NCI-H1436 treated with DMSO at 0.1 percent for 48 hours (cell line): Measurements from ENCODE around the gene LRRC71.

Source experiments
- DNase-seq: peaks from one replicate; lab custom pipeline; 2025; lab: John Stamatoyannopoulos, UW

The LRRC71 gene

DNA sequence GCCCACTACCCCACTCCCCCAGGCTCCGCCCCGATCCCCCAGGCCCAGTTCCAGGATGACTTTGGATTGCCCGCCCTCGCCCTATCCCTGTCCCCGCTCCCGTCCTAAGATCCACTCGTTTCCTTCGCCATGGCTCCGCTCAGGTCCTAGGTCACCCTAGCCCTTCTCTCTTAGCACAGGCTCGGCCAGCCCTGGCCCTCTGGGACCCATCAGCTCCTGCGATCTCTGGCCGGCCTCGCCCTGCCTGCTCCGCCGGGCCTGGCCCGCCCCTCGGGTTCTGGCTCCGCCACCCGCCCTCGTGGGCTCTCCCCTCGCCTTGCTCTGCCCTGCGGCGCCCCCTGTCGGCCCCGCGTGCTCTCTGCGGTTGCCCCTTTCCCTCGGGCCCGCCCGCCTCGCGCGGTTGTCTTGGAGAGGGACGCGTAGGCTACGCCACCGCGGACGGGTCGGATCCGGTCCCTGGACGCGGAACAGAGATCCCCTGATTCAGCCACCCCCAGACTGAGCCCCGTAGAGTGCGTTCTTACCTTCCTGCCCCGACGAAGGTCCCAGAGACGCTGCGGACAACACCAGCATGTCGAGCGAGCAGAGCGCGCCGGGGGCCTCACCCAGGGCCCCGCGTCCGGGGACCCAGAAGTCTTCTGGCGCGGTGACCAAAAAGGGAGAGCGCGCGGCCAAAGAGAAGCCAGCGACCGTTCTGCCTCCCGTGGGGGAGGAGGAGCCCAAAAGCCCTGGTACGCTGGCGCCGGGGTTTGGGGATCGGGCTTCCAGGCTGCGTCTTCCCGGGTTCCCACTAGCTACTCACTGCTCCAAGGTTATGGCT is at the start of gene LRRC71:
Gene LRRC71, plus strand, starts transcription at position 400 of the 820 bp plus-strand sequence. Its CDS starts 172 bp downstream, at position 572.
- no peak for DNase-seq

DNA sequence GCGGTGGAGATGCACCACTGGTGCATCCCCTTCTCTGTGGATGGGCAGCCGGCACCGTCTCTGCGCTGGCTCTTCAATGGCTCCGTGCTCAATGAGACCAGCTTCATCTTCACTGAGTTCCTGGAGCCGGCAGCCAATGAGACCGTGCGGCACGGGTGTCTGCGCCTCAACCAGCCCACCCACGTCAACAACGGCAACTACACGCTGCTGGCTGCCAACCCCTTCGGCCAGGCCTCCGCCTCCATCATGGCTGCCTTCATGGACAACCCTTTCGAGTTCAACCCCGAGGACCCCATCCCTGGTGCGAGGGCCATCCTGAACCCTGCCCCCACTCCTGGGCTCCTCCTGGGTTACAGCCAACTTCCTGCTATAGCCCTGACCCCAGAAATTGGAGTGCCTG is 46.8 kb upstream of the LRRC71 start:
- DNase-seq: no peak

DNA sequence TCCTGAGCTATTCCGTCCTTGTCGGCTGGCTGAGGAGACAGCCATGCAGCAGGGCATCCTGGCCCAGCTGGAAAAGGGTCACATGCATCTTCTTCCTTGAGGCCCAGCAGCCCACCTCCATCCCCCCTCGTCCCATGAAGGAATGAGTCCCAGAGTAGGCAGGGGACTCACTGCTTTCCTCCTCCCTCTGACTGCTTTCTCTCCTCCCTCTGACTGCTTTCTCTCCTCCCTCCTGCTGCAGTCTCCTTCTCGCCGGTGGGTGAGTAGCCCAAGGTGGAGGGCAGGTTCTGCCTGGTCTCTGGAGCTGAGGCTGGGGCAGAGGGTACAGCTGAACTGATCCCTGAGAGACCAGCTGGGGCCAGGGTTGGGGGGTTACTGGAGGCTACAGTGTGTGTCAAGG is 46.3 kb upstream of the LRRC71 start:
- DNase-seq: no peak

DNA sequence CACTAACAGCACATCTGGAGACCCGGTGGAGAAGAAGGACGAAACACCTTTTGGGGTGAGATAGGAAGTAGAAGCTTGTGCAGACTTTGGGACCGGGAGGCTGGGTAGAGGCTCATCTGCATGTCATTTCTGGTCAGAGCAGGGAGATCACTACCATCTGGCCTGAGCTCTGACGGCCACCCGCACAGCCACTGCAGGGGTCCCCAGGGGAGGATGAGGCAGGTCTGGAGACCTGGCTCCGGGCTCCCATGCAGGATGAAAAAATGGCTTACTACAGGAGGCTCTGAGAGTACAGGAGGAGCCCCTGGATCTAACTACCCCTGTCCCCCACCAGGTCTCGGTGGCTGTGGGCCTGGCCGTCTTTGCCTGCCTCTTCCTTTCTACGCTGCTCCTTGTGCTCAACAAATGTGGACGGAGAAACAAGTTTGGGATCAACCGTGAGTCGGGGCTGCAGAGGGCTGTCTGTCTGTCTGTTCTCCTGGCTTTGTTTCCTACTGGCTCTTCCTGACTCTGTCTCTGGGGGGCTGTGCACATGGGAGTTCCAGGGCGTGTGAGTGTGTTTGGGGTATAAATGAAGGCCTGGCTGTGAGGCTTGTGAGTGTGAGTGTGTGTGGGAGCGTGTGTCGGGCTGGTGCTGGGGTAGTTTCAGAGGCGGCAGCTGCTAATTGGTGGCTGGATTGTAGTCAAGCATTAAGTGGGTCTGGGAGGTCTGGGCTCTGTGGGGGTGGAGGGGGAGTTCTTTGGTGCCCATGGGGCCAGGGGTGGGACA is 45.7 kb upstream of the LRRC71 start:
- no peak for DNase-seq

DNA sequence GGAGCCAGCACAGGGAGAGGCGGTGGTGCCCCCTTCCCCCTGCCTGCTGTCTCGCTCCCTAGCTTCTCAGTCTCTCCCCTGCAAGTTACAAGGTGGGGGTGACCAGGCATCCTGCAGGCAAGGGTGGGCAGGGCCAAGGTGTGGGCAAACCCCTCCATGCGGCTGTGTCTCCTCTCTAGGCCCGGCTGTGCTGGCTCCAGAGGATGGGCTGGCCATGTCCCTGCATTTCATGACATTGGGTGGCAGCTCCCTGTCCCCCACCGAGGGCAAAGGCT is 45.2 kb upstream of the LRRC71 start:
- no peak for DNase-seq

DNA sequence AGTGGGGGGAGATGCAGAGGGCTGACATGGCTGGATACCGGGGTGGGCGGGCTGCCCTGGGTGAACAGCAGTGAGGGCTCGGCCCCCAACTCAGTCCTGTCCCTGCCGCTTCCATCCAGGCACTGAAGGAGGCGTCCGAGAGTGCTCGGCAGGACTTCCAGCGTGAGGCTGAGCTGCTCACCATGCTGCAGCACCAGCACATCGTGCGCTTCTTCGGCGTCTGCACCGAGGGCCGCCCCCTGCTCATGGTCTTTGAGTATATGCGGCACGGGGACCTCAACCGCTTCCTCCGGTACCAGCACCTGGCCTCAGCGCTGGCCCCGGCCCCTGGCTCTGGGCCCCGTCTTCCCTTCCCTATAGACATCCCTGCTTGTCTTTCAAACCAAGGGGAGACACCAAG is 44.2 kb upstream of the LRRC71 start:
- DNase-seq: no peak

DNA sequence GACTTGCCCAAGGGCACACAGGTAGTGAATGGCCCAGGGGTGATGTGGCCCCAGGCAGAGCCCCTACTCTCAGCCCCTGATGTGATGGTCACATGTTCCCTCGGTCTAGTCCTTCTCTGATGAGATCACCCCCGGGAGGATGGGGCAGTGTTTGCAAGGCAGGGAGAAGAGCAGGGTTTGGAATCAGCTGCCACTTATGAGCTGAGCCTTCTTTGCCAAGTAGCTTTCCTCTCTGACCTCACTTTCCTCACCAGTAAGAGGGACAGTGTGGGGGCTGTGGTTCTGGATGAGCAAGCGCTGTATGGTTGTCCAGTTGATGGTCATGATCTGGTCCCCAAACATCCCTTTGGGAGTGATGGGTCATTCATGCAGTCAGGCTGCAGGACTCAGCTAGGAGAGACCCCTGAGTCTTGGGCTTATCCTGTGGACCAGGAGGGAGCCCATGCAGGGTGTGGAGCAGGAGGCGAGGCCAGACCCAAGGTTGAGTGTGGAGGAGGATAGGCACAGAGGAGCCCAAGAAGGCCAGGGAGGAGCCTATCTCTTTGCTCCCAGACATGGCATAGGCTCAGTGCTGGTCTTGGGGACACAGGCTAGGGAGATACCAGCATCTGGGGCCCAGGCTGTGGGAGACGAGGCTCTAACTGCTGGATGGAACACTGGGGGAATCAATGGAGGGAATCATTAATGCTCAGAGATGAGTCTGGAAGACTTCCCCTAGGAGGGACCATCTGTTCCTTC is 42.8 kb upstream of the LRRC71 start:
- no peak for DNase-seq

DNA sequence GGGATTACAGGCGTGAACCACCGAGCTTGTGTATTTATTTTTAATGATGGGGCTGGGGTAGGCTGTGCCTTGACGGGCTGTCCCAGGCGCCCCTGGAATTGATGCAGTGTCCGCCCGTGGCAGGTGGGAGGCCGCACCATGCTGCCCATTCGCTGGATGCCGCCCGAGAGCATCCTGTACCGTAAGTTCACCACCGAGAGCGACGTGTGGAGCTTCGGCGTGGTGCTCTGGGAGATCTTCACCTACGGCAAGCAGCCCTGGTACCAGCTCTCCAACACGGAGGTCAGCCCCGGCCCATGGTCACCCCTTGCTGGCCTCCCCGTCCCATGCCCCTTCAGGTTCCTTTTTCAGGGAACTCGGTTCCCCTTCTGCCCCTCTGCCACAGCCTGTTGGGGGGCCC is 40.6 kb upstream of the LRRC71 start:
- DNase-seq: no peak

DNA sequence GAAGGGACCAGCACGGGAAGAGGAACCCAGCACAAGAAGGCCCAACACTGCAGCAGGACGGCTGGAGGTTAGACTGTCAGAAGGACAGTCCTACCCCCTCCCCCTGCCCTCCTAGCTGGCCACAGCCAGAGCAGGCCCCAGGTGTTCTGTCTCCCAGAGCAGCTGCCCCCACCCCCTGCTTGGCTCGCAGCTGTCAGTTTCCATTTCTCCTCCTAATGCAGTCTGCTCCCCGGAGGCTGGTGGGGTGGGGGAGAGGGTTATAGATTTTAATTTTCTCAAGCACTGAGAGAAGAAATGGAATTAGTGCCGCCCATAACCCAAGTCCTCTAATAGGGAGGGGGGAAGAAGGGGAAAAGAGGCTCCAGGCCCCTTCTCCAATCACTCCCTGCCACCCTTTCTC is 40.0 kb upstream of the LRRC71 start:
- no peak for DNase-seq

DNA sequence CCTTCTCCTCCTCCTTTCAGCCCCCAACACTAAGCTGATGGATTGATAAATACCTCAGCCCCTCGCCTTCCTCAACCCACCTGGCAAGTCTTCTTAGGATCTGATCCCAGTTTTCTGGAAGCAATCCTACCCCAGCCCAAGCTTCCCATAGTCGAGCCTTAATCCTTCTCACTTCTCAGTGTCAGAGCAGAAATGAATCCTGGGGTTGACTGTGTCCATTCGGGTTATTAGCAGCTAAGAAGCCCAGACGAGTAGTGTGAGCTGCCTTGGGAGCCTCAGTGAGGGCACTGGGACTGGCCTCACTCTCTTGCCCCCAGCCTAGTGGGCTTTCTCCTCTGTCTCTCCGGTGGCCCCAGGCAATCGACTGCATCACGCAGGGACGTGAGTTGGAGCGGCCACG is 39.3 kb upstream of the LRRC71 start:
- no peak for DNase-seq

DNA sequence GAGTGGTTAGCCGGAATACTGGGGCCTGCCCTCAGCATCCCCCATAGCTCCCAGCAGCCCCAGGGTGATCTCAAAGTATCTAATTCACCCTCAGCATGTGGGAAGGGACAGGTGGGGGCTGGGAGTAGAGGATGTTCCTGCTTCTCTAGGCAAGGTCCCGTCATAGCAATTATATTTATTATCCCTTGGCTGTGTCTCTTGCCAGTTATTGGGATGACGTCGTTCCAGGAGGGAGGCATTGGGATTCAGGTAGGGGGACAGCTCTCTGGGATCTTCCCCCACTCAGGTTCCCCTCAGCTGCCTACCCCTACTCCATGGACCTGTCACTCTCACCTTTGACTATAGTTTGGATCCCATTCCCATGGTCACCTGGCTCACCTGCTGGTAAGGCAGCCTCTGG is 38.8 kb upstream of the LRRC71 start:
- no peak for DNase-seq

DNA sequence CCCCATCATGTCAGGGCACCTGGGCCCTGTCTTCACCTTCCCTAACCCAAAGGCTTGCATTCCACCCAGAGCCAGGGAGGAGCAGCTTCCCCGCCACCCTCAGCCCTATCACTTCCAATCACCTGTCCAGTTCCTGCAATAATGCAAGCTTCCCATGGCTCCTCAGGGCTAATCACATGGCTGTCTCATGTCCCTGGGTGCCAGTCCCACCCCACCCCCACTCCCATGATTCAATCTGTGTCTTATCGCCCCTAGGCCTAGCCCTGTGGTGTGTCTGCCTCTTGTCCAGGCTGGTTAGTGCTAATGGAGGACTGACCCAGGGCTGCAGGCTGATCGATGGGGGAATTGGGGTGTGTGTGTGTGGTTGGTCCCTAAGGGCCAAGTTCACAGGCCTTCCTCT is 37.9 kb upstream of the LRRC71 start:
- no peak for DNase-seq

DNA sequence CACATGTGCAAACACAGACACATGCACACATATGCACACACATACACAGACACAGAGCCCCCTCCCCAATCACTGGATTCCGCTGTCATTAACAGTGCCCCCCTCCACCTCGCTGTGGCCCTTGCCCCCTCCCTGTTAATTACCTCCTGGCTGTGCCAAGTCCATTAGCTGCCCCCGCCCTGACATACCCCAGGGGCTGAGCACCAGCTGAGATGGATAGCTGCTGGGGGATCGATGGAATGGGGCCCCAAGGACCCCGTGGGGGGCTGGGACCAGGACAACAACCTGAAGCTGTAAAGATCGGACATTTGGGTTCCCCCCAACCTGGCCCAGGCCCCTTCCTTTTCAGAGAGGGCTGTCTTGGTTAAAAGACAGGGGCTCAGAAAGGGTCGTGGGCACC is 36.5 kb upstream of the LRRC71 start:
- DNase-seq: no peak

DNA sequence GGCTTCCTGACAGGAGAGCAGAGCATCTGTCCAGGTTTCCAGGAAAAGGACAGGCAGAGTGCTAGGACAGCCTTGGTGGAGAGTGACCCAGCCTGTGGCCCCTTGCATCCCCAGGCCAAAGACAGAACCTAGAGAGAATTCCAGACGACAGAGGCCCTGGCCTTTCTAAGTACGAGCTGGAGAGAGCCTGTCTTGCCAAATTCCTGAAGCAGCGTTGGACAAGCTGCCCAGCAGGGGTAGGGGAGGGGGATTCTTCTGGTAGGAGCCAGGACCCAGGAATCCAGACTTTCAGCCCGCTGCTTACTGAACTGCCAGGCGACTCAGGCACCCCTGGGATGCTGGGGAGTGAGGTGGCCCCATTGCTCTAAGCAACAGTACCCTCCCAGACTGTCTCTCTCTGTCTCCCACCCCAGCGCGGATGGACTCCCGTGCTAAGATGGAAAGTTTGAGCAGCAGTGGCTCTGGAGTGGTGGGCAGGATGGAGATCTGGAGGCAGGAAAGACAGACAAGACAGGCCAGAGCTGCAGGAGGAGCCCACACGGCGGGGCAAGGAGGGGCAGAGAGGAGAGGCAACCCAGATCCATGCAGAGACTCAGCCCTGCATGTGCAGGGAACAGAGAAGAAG is 35.8 kb upstream of the LRRC71 start:
- DNase-seq: no peak

DNA sequence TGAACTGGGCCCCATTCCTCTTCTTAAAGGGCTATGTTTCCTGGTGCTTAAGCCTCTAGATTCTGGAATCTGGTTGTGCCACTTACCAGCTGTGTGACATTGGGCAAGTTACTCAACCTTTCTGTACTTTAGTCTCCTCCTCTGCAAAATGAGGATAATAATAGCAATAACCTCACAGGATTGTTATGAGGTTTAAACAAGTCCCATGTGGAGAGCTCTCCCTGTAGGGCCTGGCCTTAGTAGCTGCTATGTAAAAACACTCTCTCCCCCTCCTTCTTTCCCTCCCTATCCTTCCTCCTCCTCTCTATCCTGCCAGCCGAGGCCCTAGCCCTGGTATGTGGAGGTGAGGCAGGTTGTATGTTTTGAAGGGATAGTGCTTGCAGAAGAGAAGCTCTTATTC is 35.1 kb upstream of the LRRC71 start:
- DNase-seq: no peak

DNA sequence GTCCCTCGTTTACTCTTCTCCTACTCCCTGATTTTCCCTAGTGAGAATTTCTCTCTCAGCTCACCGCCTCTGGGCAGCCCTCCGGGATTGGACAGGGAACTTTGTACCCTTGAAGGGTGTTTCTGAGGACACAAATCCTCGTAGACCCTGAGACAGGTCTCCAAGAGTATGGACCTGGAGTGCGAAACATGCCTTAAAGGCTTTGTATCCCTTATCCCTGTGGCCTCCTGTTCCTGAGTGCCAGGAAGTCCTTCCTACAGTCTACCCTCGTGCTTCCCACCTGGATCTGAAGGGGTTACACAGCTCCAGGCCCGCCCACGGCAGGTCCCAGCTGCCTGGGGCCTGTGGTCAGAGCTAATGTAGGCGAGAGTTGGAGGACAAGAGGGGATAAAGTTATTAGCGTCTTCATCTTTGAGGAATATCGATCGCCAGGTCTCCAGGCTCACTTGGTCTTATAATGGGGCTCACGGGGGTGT is 34.5 kb upstream of the LRRC71 start:
- no peak for DNase-seq

DNA sequence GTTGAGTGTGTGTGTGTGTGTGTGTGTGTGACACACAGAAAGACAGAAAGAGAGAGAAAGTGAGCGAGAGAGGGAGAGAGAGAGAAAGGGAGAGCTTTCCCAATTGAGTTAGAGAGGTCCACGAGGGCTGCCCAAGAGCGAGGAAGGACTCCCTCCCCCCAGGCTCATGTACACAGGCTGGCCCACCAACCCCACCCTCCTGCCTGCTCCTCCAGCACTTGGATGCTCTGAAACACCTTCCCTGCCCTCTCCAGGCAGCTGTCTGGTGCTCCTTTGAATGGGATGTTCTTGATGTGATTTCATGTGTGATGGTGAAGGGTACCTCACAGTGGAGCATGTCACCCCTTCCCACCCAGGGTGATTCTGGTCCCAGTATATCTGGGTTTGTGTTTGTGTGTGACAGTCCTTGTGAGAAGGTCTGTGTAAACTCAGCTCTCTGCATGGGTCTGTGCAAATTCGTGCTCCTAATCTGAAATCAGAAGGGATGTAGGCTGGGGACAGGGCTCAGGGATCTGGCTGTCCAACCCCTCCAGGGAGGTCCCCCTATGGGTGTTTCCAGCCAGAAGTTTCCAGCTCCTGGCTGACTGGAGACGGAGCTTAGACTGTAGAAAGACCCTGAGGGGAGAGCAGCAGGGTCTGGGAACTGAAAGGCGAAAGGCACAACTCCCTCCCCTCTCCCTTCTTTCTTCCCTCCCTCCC is 33.7 kb upstream of the LRRC71 start:
- DNase-seq: no peak

DNA sequence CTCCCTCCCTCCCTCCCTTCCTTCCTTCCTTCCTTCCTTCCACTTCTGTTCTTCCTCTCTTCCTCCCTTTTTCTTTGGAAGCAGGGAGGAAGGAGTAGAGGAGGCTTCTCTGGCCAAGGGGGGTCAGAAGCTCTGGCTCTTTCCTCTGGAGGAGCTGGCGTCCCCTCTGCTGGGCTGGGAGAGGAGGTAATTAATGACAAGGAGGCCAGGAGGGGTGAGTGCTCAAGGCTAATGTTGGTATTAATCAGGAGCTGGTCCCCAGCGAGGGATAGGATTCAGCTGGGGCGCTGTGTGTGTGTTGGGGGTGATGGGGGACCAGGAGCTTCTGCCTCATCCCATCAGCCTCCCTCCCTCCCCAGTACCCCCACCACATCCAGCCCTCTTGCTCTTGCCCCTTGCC is 33.1 kb upstream of the LRRC71 start:
- no peak for DNase-seq

DNA sequence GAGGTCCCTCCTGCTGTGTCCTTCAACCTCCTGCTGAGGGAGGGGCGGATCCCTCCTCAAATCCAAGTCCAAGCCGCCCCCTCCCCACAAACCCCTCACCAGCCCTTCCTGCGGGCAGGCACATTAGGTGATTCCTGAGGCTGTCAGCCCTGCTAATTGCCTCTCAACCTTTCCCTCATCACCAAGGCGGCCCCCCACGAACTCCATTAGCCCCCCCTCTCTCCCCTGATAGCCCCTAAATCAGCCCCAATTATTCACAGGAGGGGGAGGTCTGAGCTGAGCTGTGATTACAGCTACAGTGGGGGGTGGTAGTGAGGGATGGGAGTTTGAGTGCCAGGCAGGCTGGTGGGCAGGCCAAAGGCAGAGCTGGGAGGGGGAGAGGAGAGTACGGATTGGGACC is 32.7 kb upstream of the LRRC71 start:
- DNase-seq: no peak

DNA sequence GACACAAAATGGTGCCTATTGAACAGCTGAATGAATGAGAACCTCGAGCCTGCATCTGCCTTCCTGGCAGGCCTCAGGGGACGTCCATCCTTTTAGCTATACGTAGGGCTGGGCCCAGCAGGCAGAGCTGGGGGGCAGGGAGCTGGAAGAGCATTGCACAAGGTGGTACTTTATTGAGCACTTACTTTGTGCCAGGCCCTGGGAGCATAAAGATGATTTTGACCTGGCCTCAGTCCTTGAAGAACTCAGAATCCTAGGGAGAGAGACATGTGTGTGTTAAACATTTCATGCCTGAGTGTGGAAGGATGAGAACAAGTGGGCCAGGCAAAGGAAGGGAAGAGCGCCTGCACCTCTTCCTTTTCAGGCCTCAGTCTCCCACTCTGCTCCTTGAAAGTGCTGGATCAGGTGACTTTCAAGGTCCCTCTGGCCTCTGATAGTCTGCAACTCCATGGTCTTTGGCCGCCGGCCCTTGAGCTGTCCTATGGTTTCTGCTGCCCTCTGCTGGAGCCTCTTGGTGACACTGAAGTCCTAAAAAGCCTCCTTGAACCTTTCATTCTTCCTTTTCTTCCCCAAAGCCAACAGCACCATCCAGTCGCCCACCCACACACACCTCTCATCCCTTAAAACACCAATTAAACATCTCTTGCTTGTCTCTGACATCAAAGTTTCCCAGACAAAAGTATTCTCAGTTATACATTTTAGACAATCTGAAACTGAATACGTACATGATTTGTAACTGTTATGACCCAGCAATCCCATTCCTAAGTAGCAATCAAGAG is 30.4 kb upstream of the LRRC71 start:
- DNase-seq: no peak
